Activated CD8-positive, alpha-beta memory T cell treated with anti-CD3 and anti-CD28 coated beads, Interleukin-2, amount 50 U/mL, for 24 hours (primary cell): Measurements from ENCODE around the gene TAOK1.
"Not testable (repeated sequence)": the region's sequence is repeated elsewhere in the genome, so short reads cannot be mapped to it uniquely, and the experiment has no call there.

Experiments used
- DNase-seq: peaks from one replicate; pipeline ENCODE4 v3.0.0-alpha.2; 2020; ENCODE audit errors: extremely low read depth

TAOK1 gene

DNA sequence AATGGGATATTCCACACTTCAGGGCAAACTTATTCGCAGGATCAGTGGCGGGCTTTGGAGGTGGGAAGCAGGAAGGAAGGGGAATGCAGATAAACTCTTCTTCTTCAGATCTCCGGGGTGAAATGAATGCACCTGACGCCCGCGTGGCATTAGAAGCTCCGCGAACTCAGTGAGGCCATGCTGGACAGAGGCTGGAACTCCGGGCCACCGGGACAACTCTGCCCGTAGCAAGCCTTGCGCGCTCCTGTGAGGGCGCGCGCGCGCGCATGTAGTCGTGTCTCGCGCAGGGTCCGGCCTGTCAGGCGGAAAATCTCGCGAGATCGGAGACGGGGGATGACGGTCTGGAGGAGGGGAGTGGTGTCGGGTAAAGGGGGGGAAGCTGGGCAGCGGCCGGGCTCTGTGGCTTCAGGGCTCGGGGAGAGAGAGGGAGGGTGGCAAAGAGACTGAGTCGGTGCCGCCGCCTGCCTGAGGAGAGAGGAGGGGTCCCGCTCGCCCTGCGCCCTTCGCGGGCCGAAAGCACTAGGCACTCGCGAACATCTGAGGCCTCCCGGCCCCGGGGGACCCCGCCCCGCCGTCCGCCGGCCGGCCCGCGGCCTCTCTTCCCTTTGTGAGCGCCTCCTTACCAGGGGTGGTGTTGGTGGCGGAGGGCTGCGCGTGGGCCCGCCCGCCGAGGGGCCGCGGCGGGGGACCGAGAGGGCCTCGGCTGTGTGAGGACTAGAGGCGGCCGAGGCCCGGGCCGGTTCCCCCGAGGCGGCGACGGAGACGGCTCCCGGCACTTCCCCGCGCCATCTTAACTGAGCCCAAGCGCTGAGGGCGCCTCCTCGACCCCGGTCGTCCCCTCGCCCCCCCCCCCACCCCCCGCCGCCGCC lies at the start of gene TAOK1:
Gene TAOK1 (plus strand): TSS at position 382 of the 869 bp plus-strand sequence. CDS start 61,186 bp downstream, outside the sequence.
- peak; percentile 95 for DNase-seq

DNA sequence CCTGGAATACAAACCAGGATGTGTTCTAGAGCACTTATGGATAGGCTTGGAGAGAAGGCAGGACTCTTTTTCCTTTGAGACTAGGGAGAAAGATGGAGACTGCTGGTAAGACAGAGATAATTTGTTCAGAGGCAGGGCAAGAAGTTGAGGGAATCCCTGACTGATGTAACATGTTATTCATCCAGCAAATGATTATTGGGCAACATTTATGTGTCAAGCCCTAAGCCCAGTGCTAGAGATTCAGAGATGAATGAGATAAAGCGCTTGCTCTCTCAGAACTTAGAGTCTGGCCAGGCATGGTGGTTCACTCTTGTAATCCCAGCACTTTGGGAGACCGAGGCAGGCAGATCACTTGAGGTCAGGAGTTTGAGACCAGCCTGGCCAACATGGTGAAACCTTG lies 48.4 kb upstream of the TAOK1 start:
- no peak for DNase-seq

DNA sequence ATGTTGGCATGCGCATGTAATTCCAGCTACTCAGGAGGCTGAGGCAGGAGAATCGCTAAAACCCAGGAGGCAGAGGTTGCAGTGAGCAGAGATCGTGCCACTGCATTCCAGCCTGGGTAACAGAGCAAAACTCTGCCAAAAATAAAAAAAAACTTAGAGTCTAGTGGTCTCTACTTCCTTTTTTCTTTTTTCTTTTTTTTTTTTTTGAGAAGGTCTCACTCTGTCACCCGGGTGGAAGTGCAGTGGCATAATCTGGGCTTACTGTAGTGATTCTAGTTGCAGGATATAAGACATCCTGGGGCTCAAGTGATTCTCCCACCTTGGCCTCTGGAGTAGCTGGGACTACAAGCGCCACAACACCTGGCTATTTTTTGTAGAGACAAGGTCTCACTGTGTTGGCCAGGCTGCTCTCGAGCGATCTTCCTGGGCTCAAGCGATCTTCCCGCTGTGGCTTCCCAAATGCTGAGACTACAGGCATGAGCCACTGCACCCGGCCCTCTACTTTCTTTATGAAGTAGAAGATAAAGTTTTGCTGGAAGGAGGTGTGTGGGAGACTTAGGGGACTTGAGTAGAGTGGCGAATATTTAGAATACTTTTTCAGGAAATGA lies 47.9 kb upstream of the TAOK1 start:
- DNase-seq: no peak

DNA sequence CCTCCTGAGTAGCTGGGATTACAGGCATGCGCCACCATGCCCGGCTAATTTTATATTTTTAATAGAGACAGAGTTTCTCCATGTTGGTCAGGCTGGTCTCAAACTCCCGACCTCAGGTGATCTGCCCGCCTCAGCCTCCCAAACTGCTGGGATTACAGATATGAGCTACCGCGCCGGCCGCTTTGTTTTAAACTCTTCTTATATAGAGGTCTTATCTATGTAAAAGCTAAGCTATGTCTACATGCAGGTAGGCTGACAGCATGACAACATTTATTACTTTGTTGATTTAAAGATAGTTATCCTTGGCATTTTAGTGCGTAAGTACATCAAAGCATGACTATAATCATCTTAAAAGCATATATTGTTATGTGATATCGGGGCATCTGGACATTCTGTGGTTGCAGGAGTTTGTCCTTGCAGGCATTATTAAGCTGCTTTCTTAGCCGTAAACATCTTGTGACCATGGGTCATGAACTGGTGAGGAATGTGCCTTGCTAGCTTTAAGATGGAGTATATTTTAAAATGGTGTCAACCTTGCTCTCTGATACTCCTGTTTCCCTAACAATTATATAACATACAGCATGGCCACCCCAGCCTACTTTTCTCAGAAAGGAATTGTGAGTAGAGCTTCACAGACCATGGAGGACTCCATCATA lies 45.8 kb upstream of the TAOK1 start:
- no peak for DNase-seq

DNA sequence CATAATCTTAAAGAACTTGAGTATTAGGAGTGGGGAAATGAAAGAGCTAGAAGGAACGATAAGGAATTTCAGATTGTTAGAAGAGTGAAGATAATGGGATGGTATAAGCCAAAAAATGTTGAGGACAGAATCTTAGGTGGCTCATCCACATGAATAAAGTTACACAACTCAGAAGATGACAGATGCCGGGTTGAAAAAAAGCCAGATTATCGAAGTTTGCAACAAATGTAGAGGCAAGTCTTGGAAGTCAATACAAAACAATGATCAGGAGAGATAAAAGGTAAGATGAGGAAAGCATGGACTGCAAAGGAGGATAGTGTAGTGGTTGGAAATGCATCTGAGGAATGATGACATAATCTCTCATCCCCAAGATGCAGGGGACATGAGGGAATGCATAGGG lies 45.1 kb upstream of the TAOK1 start:
- DNase-seq: no peak

DNA sequence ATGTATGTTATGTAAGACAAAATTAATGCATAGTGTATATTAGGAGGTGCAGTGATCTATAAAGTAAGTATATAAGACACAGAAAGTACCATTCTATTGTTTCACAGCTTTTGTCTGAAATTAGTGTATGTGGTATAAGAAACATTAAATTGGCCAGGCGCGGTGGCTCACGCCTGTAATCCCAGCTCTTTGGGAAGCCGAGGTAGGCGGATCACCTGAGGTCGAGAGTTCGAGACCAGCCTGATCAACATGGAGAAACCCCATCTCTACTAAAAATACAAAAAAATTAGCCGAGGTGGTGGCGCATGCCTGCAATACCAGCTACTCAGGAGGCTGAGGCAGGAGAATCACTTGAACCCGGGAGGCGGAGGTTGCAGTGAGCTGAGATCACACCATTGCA lies 44.7 kb upstream of the TAOK1 start:
- DNase-seq: not testable (repeated sequence)

DNA sequence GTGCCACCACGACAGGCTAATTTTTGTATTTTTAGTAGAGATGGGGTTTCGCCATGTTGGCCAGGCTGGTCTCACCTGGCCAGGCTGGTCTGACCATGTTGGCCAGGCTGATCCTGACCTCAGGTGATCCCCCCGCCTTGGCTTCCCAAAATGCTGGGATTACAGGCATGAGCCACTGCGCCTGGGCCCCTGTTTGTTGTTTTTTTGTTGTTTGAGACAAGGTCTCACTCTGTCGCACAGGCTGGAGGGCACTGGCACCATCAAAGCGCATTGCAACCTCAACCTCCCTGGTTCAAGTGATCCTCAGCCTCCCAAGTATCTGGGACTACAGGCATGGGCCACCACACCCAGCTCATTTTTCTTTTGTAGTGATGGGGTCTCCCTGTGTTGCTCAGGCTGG lies 43.7 kb upstream of the TAOK1 start:
- DNase-seq: no peak

DNA sequence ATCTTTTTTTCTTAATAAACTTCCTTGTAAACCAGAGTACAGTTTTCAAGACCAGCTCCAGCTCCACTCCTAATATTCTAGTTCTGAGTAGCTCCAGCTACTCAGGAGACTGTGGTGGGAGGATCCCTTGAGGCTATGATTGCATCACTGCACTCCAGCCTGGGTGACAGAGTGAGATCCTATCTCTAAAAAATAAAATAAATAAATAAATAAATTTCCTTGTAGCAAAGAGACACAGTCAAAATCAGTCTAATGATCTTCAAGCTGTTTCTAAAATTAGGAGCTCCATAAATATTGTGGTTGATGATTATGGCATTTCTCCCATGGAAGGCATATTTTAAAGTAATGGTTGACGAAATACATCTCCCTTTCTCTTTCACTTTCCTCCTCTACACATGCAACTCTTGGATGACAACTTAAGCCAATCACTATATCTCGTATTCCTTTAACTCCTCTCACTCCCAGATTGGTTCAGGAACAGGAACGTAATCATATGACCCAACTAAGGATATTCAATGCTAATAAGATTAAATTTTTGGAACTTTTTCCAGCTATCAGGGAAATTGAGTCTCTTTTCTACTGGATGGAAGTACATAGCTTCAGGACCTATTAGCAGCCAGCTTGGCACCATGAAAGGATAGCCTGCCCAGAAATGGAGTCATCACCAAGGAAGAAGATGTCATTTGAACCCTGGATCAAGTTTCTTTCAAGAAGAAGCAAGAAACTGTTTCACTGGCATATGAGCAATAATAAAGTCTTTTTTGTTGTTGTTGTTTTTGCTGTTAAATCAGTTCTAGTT lies 42.1 kb upstream of the TAOK1 start:
- DNase-seq: no peak

DNA sequence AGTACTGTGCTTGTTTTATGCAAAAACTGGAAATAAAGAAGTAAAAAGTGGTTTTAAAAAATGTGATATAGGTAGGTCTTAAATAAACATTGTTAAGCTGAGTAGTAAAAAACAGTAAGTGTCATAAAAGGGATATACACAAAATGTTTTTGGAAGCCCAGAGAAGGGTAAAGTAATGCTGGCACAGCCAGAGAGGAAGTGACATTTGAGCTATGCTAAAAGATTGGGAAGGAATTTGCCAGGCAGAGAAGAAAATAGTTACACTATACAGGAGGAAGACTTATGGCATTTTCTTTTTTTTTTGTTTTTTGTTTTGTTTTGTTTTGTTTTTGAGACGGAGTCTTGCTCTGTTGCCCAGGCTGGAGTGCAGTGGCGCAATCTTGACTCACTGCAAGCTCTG lies 40.8 kb upstream of the TAOK1 start:
- DNase-seq: no peak

DNA sequence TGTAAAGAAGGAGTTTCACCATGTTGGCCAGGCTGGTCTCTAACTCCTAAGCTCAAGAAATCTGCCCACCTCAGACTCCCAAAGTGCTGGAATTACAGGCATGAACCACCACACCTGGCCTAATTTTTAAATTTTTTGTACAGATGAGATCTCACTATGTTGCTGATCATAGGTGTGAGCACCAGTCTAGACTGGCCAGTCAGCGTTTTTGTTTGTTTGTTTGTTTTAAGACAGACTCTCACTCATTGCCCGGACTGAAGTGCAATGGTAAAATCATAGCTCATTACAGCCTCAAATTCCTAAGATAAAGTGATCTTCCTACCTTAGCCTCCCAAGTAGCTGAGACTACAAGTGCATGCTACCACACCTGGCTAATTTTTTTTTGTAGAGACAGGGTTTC lies 38.0 kb upstream of the TAOK1 start:
- DNase-seq: no peak

DNA sequence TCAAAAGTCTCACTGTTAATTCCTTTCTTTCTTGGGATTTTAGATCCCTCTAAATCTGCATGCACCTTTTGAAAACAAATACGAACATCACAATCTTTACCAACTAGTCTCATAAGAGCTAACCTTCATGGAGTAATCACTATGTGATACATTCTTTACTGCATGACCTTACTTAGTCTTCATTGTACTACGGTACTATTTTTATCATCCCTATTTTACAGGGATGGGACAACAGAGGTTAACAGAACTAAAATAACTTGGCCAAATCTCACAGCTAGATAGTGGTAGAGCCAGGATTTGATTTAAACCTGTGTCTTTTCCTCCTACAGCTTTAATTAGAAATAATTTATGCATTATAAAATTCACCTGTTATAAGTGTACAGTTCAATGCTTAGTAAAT lies 32.9 kb upstream of the TAOK1 start:
- no peak for DNase-seq

DNA sequence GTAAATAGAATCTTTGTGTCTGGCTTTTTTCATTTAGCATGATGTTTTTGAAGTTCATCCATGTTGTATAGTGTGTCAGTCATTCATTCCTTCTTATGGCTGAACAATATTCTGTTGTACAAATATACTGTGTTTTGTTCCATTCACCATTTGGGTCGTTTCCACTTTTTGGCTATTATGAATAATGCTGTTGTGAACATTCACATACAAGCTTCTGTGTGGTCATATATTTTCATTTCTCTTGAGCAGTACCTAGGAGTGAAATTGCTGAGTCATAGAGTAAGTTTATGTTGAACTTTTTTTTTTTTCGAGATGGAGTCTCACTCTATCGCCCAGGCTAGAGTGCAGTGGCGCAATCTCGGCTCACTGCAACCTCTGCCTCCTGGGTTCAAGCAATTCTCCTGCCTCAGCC lies 32.3 kb upstream of the TAOK1 start:
- DNase-seq: no peak

DNA sequence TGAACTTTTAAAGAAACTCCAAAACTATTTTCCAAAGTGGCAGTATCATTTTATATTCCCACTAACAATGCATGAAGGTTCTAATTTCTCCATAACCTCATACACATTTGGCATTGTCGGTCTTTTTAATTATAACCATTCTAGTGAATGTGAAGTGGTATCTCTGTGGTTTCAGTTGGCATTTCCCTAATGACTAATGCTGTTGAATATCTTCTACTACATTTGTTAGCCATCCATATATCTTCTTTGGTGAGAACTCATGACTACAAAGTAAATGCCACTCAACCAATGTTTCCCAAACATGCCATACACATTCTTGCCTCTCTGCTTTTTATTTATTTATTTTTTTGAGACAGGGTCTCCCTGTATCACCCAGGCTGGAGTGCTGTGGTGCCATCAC lies 31.7 kb upstream of the TAOK1 start:
- DNase-seq: no peak

DNA sequence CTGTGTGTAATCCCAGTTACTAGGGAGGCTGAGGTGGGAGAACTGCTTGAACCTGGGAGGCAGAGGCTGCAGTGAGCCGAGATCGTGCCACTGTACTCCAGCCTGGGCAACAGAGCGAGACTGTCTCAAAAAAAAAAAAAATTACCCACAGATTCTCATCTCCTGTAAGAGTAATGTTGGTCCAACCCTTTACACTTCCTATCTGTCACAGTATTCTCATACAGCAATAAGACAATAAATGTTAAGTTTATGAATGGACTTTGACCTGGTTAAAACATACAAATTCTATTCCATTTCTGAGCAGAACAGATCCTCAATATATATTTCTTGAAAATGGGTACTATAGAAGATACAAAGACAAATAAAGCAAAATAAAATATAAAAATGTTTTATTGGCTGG lies 30.4 kb upstream of the TAOK1 start:
- DNase-seq: no peak

DNA sequence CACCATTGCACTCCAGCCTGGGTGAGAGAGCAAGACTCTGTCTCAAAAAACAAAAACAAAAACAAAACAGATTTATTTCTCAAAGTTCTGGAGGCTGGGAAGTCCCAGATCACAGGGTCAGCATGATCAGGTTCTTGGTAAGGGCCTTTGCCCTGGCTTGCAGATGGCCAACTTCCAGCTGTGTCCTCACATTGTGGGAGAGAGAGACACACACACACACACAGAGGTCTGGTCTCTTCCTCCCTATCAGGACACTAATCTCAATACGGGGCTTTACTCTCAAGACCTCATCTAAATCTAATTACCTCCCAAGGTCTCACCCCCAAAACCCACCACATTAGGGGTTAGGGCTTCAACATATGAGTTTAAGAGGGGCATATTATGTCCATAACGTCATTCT lies 26.4 kb upstream of the TAOK1 start:
- no peak for DNase-seq

DNA sequence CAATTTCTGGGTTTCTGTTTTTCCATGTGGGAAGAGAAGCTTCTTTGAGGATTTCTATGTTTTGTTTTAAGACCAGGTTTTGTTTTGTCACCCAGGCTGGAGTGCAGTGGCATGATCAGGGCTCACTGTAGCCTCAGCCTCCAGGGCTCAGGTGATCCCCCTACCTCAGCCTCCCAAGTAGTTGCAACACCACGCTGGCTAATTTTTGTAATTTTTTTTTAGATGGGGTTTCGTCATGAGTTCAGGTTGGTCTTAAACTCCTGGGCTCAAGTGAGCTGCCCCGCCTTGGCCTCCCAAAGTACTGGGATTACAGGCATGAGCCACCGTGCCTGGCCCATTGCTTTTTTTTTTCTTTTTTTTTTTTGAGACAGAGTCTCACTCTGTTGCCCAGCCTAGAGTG lies 25.5 kb upstream of the TAOK1 start:
- no peak for DNase-seq

DNA sequence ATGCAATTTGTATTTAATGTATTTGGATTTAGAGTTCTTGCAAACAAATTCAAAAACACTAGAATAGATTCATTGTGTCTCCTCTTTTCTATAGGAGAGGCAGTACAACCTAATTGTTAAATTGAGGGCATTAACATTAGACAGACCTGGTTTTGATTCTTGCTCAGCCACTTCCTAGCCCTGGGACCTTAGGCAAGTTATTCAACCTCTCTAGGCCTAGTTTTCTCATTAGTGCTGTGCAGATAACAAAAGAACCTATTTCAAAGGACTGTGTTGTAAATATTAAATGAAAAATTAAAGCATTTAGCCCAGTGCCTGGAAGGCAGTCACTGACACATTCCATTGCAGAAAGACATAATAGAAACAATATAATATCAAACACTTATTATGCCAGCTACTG lies 22.0 kb upstream of the TAOK1 start:
- no peak for DNase-seq

DNA sequence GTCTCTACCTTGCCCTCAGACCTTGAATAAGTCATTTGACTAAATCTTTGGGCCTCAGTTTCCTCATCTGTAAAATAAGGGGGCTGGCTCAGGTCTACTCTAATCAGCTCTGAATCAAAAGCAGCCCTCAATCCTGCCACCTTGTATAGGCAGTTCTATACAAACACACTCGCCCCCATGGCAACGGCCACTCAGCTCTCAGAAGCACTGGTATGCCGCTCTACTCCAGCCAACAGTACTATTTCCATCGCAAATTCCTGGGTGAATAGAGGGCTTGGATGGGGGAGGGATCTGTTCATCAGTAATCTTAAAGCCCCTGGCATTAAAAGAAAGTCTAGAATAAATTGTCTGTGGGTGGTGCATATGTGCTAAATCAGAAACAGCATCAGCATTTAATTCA lies 21.2 kb upstream of the TAOK1 start:
- DNase-seq: no peak

DNA sequence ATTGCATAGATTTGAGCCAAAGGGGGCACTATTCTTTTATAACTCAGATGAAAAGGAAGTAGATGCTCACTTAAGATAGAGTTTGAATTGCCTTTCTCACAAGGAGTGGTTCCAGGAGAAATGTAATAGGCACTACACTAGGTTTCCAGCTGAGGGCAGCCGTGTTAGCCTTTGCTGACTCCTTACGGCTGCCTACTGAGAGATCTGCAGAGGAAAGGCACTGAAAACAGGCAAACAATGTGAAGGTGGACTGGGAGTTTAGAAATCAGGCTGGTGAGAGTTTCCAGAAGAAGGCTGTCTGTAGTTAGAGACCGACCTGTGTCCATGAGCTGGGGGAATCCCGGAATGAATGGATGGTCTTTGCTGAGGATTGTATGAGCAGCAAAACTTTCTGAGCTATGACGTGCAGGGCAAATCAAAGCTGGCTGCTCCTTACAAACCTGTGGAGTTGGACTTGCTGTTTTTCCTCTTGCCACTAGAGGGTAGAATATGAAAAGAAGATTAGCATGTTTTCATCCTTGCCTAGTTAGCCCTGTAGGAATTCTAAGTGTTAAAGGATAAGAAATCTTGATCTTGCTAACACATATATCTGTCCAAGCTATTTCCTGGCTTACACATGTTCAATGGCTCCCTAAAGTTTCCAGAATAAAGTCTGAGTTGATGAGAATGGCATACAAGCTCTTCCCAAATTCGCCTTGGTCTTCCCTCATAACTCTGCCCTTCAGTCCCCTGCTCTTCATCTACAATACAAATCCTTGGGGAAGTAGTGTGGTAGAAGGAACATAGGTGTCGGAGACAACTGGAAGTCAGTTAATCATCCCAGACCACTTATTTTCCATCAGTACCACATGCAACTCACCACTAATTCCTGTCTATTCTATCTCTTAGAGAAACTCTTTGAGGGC lies 20.1 kb upstream of the TAOK1 start:
- no peak for DNase-seq

DNA sequence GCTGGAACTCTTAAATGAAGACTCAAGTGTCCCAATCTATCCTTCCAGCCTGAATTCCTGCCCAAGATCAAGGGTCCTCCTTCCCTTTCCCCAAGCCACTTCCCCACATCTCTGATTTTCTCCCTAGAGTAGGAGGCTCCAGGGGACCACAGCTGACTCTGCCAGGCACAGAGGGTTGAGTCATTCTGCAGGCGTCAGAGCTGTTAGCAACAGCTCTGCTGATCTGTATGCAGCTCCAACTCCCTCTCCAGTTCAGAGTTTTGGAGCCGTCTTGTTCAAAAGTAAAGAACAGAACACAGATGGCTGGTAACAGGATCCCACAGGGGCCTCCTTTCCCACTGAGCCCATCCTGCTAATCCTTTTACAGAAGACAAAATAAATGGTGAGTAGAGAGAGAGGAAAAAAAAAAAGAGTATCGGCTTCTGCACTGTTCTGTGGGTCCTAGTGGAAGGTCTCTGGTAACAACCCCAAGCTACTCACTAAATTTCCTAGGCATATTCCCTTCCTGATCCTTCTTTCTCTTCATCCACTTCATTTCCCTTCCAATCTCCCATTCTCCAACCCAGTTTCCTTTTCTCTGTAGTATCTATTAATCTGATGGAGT lies 13.4 kb upstream of the TAOK1 start:
- no peak for DNase-seq

DNA sequence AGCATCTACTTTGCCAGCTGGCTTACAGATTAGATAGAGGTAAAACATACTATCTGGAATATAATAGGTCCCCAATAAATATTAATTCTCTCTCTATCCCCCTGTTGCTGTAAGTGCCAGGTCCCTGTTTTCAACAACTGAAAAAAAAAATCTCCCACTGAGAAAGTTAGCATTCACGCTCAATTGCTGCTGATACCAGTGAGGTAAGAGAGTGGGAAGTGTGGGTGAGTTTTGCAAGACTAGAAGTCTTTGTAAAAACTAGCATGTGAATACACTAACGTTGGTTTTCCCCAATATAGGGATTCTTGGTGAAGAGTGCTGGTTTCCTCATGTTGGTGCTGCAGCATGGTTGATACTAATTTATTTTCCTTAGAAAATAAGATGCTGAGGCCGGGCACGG lies 11.7 kb upstream of the TAOK1 start:
- DNase-seq: no peak
